ENCODE measurements around the gene THAP4. TPM values are rescaled to one million over a fixed set of nuclear protein-coding genes. Genes with fewer than 3 reads are reported as not detected.

THAP4 gene
- polyA plus RNA-seq, 1 of the 3 experiments (the other 2 are of a cell fraction), result 64.7 TPM

DNA sequence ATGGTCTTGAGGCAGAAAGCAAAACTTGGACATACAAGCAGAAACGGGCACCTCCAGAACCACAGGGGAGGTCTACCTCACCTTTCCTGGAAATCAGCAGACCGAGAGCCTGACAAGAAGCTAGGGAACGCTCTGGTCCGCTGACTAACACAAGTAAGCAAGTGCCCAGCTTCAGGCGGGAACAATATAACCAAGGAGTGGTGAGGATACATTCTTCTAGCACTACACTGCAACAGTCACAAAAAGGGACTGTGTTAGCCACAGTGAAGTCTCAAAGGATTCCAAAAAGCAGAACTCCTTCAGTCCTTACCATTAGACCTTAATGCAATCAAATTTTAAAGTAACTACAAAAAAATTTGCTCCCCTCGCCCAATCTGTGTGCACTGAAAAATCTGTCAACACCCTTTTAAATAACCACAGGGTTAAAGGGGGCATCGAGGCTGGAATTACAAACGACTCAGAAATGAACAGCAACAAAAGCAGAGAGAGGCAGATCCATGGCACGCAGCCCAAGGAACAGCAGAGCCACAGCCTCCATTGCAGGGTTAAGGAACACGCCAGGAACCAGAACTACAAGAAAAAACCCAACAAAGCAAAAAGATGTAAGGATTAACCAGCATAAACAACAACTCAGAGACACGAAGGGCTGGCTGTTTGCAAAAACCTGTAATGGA lies 7.1 kb downstream of the THAP4 start:
- H3K4me1 ChIP-seq (ENCODE audit: control insufficient read depth in 1 of 2, insufficient read depth in 2 of 2, low read depth in 1 of 2, low read length in 1 of 2), result peaks cover 0 to 3% of the 10 kb centered on the region in 2 experiments; a peak in 2 of 4 replicates
- 87% methylated on average over 11 of the region's 11 CpGs for WGBS (ENCODE audit: low lambda C conversion rate)
- no peak overlapping the region for H2AFZ ChIP-seq (ENCODE audit: low read depth)
- H3K9ac ChIP-seq, result no peak overlapping the region
- no peak overlapping the region for H3K27ac ChIP-seq (ENCODE audit: low read depth in 2 of 2, low read length in 1 of 2)
- no peak overlapping the region for H3K4me3 ChIP-seq (ENCODE audit: low read depth in 2 of 2, low read length in 1 of 2)
- peaks cover 100% of the 10 kb centered on the region for H3K79me2 ChIP-seq (ENCODE audit: insufficient read depth)
- no peaks in the 10 kb centered on the region for H3K27me3 ChIP-seq (ENCODE audit: insufficient read depth)
- TF ChIP-seq CHD2 (IDR thresholded peaks at IDR 0.05; ENCODE audit: low read length, partially characterized antibody) (no peak), ELF1 (IDR thresholded peaks at IDR 0.05) (no peak), IRF3 (IDR thresholded peaks at IDR 0.05; ENCODE audit: low read depth, low read length) (no peak), NRF1 (IDR thresholded peaks at IDR 0.05; ENCODE audit: low read depth, low read length) (no peak), TEAD4 (IDR thresholded peaks at IDR 0.05; ENCODE audit: borderline replicate concordance, insufficient read depth) (no peak), RFX5 (IDR thresholded peaks at IDR 0.05; ENCODE audit: low read length) (no peak), USF2 (IDR thresholded peaks at IDR 0.05; ENCODE audit: borderline replicate concordance, low read depth, low read length) (no peak), YY1 (IDR thresholded peaks at IDR 0.05; ENCODE audit: low read depth) (no peak), POLR2AphosphoS5 (IDR thresholded peaks at IDR 0.05; ENCODE audit: low read depth, low read length) (no peak), FOSL2 (IDR thresholded peaks at IDR 0.05; ENCODE audit: borderline replicate concordance, low read depth) (no peak)
- H3K4me2 ChIP-seq, result no peak overlapping the region
- H3K9me3 ChIP-seq, result no peaks in the 10 kb centered on the region
- H3F3A ChIP-seq (replicated peaks; ENCODE audit: insufficient read depth), result no peaks in the 10 kb centered on the region
- ChIA-PET POLR2A (no interaction called here), CTCF (interaction anchor here (2.1 kb wide), 1 partner anchor 29 kb away, joined by 10 read pairs; no protein-coding TSS in a partner anchor)
- H3K9me2 ChIP-seq, result no peaks in the 10 kb centered on the region
- no peak for DNase-seq
- H3K36me3 ChIP-seq (replicated peaks in 1 of 2; ENCODE audit: control insufficient read depth in 1 of 2, insufficient read depth in 2 of 2, low read length in 1 of 2), result peaks cover 25 to 28% of the 10 kb centered on the region in 2 experiments
- H4K20me1 ChIP-seq (ENCODE audit: insufficient read depth), result peaks cover 22% of the 10 kb centered on the region

DNA sequence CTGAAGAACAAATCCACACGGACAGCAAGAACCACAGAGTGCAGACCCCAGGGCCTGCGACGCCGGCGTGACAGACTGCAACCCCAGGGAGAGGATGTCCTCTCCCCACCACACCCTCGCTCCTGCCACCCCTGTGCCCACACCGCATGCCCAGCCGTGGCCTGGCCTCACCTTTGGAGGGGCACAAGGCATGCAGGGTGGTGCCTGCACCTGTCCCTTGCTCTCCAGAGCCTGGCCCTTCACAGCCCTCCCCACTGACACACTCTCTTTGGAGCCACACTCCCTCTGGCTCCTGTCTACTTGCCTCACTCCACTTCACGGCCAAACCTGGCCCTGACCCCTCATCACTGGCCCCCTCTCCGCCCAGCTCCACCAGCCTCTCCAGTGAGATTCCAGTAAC lies 9.3 kb downstream of the THAP4 start:
- peaks cover 100% of the 10 kb centered on the region for H3K79me2 ChIP-seq (ENCODE audit: insufficient read depth)
- H3K4me1 ChIP-seq (ENCODE audit: control insufficient read depth in 1 of 2, insufficient read depth in 2 of 2, low read depth in 1 of 2, low read length in 1 of 2), result no peaks in the 10 kb centered on the region
- H3K27me3 ChIP-seq (ENCODE audit: insufficient read depth), result no peaks in the 10 kb centered on the region
- ChIA-PET CTCF (no interaction called here), POLR2A (no interaction called here)
- no peaks in the 10 kb centered on the region for H3K9me3 ChIP-seq
- H3K4me3 ChIP-seq (ENCODE audit: low read depth in 2 of 2, low read length in 1 of 2), result no peak overlapping the region
- no peaks in the 10 kb centered on the region for H3K9me2 ChIP-seq
- H2AFZ ChIP-seq (ENCODE audit: low read depth), result no peak overlapping the region
- H4K20me1 ChIP-seq (ENCODE audit: insufficient read depth), result peaks cover 12% of the 10 kb centered on the region
- H3K36me3 ChIP-seq (replicated peaks in 1 of 2; ENCODE audit: control insufficient read depth in 1 of 2, insufficient read depth in 2 of 2, low read length in 1 of 2), result peaks cover 13 to 25% of the 10 kb centered on the region in 2 experiments
- WGBS (ENCODE audit: low lambda C conversion rate), result 92% methylated on average over 3 of the region's 10 CpGs
- TF ChIP-seq GABPA (IDR thresholded peaks at IDR 0.05; ENCODE audit: low read depth), result no peak
- TF ChIP-seq, protein P1, sequence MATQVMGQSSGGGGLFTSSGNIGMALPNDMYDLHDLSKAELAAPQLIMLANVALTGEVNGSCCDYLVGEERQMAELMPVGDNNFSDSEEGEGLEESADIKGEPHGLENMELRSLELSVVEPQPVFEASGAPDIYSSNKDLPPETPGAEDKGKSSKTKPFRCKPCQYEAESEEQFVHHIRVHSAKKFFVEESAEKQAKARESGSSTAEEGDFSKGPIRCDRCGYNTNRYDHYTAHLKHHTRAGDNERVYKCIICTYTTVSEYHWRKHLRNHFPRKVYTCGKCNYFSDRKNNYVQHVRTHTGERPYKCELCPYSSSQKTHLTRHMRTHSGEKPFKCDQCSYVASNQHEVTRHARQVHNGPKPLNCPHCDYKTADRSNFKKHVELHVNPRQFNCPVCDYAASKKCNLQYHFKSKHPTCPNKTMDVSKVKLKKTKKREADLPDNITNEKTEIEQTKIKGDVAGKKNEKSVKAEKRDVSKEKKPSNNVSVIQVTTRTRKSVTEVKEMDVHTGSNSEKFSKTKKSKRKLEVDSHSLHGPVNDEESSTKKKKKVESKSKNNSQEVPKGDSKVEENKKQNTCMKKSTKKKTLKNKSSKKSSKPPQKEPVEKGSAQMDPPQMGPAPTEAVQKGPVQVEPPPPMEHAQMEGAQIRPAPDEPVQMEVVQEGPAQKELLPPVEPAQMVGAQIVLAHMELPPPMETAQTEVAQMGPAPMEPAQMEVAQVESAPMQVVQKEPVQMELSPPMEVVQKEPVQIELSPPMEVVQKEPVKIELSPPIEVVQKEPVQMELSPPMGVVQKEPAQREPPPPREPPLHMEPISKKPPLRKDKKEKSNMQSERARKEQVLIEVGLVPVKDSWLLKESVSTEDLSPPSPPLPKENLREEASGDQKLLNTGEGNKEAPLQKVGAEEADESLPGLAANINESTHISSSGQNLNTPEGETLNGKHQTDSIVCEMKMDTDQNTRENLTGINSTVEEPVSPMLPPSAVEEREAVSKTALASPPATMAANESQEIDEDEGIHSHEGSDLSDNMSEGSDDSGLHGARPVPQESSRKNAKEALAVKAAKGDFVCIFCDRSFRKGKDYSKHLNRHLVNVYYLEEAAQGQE (IDR thresholded peaks at IDR 0.05; ENCODE audit: low read depth, low read length), result no peak
- TF ChIP-seq FOXJ3 (CRISPR knock-in tag; IDR thresholded peaks at IDR 0.05), result no peak
- TF ChIP-seq RAD21 (IDR thresholded peaks at IDR 0.05; ENCODE audit: low read length), result no peak
- TF ChIP-seq RFX5 (IDR thresholded peaks at IDR 0.05; ENCODE audit: low read length), result no peak
- TF ChIP-seq JUND (IDR thresholded peaks at IDR 0.05), result no peak
- no peak for TF ChIP-seq TEAD4 (IDR thresholded peaks at IDR 0.05; ENCODE audit: borderline replicate concordance, insufficient read depth)
- no peak for TF ChIP-seq EP300 (IDR thresholded peaks at IDR 0.05; ENCODE audit: borderline replicate concordance in 1 of 2, low read depth in 1 of 2, low read length in 1 of 2)
- TF ChIP-seq IRF3 (IDR thresholded peaks at IDR 0.05; ENCODE audit: low read depth, low read length), result no peak
- TF ChIP-seq MXI1 (IDR thresholded peaks at IDR 0.05; ENCODE audit: low read depth, low read length), result no peak
- no peak for TF ChIP-seq TCF12 (IDR thresholded peaks at IDR 0.05)
- no peak for TF ChIP-seq EZH2phosphoT487 (IDR thresholded peaks at IDR 0.05; ENCODE audit: borderline replicate concordance, low read depth)
- no peak for TF ChIP-seq YY1 (IDR thresholded peaks at IDR 0.05; ENCODE audit: low read depth)
- no peak for TF ChIP-seq RXRA (IDR thresholded peaks at IDR 0.05; ENCODE audit: borderline replicate concordance, low read depth)
- no peak overlapping the region for H3K4me2 ChIP-seq
- no peak for DNase-seq
- no peak overlapping the region for H3K27ac ChIP-seq (ENCODE audit: low read depth in 2 of 2, low read length in 1 of 2)
- H3K9ac ChIP-seq, result no peak overlapping the region
- no peaks in the 10 kb centered on the region for H3F3A ChIP-seq (replicated peaks; ENCODE audit: insufficient read depth)
